GM10847 (cell line): ENCODE data around the gene CCDC51.

Experiments used
- POLR2A ChIP-seq: IDR thresholded peaks from 2 replicates; pipeline ENCODE4 v1.6.1; 2011; ENCODE audit not compliant: insufficient read length; ENCODE audit errors: extremely low read depth

Gene CCDC51

GRCh38 chr3:48466386-48467109 is 26.6 kb upstream of the CCDC51 start:
- TF ChIP-seq POLR2A = peak; percentile 12

GRCh38 chr3:48465531-48466378 is 25.8 kb upstream of the CCDC51 start:
- peak; percentile 95 for TF ChIP-seq POLR2A

GRCh38 chr3:48465237-48465530 is 25.3 kb upstream of the CCDC51 start:
- no peak for TF ChIP-seq POLR2A

GRCh38 chr3:48464713-48465221 is 24.8 kb upstream of the CCDC51 start:
- no peak for TF ChIP-seq POLR2A

- TF ChIP-seq POLR2A = no peak
Observed at GRCh38 chr3:48463703-48464102, 23.8 kb upstream of the CCDC51 start.

GRCh38 chr3:48460517-48460902 is 20.6 kb upstream of the CCDC51 start:
- TF ChIP-seq POLR2A = no peak

- no peak for TF ChIP-seq POLR2A
Observed at GRCh38 chr3:48459773-48460516, 20.0 kb upstream of the CCDC51 start.

GRCh38 chr3:48459331-48459730 is 19.4 kb upstream of the CCDC51 start:
- TF ChIP-seq POLR2A = no peak

- TF ChIP-seq POLR2A = no peak
Observed at GRCh38 chr3:48456456-48456855, 16.5 kb upstream of the CCDC51 start.

GRCh38 chr3:48451270-48451669 is 11.4 kb upstream of the CCDC51 start:
- no peak for TF ChIP-seq POLR2A

- peak; percentile 97 for TF ChIP-seq POLR2A
Observed at GRCh38 chr3:48446425-48447193, 6.7 kb upstream of the CCDC51 start, which contains the start of gene ATRIP. TSS of gene ATRIP (plus strand) at chr3:48446737. CDS start at chr3:48446846, 109 bp downstream.

GRCh38 chr3:48446043-48446424 is 6.1 kb upstream of the CCDC51 start:
- TF ChIP-seq POLR2A = no peak

- TF ChIP-seq POLR2A = no peak
Observed at GRCh38 chr3:48445277-48445882, 5.5 kb upstream of the CCDC51 start.

- no peak for TF ChIP-seq POLR2A
Observed at GRCh38 chr3:48441940-48442339, 2.0 kb upstream of the CCDC51 start.

- no peak for TF ChIP-seq POLR2A
Observed at GRCh38 chr3:48440590-48440958, 655 bp upstream of the CCDC51 start.

GRCh38 chr3:48437812-48438211 is 2.1 kb downstream of the CCDC51 start:
- no peak for TF ChIP-seq POLR2A
